ENCODE results near the gene FAM83B.
"Not testable (repeated sequence)": the region's sequence is repeated elsewhere in the genome, so short reads cannot be mapped to it uniquely, and the experiment has no call there.

The FAM83B gene

GRCh38 chr6:54810147-54810546 lies 36.4 kb upstream of the FAM83B start:
- no peak overlapping the region for H3K4me3 ChIP-seq (ENCODE audit: low read depth, low read length)
- TF ChIP-seq, protein P1, sequence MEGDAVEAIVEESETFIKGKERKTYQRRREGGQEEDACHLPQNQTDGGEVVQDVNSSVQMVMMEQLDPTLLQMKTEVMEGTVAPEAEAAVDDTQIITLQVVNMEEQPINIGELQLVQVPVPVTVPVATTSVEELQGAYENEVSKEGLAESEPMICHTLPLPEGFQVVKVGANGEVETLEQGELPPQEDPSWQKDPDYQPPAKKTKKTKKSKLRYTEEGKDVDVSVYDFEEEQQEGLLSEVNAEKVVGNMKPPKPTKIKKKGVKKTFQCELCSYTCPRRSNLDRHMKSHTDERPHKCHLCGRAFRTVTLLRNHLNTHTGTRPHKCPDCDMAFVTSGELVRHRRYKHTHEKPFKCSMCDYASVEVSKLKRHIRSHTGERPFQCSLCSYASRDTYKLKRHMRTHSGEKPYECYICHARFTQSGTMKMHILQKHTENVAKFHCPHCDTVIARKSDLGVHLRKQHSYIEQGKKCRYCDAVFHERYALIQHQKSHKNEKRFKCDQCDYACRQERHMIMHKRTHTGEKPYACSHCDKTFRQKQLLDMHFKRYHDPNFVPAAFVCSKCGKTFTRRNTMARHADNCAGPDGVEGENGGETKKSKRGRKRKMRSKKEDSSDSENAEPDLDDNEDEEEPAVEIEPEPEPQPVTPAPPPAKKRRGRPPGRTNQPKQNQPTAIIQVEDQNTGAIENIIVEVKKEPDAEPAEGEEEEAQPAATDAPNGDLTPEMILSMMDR (IDR thresholded peaks at IDR 0.05; ENCODE audit: low read depth, low read length): no peak
- DNase-seq (ENCODE audit: low read depth, low spot score): no peak
- in situ Hi-C loops (cut with HindIII; ENCODE audit: low sequenced_read_pairs): no loop called here

GRCh38 chr6:54813892-54814291 lies 32.7 kb upstream of the FAM83B start:
- H3K4me3 ChIP-seq (ENCODE audit: low read depth, low read length): no peak overlapping the region
- in situ Hi-C loops (cut with HindIII; ENCODE audit: low sequenced_read_pairs): no loop called here
- TF ChIP-seq, protein P1 (IDR thresholded peaks at IDR 0.05; ENCODE audit: low read depth, low read length): no peak
- no peak for DNase-seq (ENCODE audit: low read depth, low spot score)

GRCh38 chr6:54817236-54817635 lies 29.3 kb upstream of the FAM83B start:
- in situ Hi-C loops (cut with HindIII; ENCODE audit: low sequenced_read_pairs): no loop called here
- no peak overlapping the region for H3K4me3 ChIP-seq (ENCODE audit: low read depth, low read length)
- TF ChIP-seq, protein P1 (IDR thresholded peaks at IDR 0.05; ENCODE audit: low read depth, low read length): no peak
- no peak for DNase-seq (ENCODE audit: low read depth, low spot score)

- DNase-seq (ENCODE audit: low read depth, low spot score): no peak
- in situ Hi-C loops (cut with HindIII; ENCODE audit: low sequenced_read_pairs): no loop called here
- no peak overlapping the region for H3K4me3 ChIP-seq (ENCODE audit: low read depth, low read length)
- TF ChIP-seq, protein P1 (IDR thresholded peaks at IDR 0.05; ENCODE audit: low read depth, low read length): no peak
Observed at GRCh38 chr6:54817834-54818233, 28.7 kb upstream of the FAM83B start.

- in situ Hi-C loops (cut with HindIII; ENCODE audit: low sequenced_read_pairs); H3K4me3 ChIP-seq (ENCODE audit: low read depth, low read length); DNase-seq (ENCODE audit: low read depth, low spot score): not testable (repeated sequence)
Observed at GRCh38 chr6:54824225-54824624, 22.3 kb upstream of the FAM83B start.

DNA sequence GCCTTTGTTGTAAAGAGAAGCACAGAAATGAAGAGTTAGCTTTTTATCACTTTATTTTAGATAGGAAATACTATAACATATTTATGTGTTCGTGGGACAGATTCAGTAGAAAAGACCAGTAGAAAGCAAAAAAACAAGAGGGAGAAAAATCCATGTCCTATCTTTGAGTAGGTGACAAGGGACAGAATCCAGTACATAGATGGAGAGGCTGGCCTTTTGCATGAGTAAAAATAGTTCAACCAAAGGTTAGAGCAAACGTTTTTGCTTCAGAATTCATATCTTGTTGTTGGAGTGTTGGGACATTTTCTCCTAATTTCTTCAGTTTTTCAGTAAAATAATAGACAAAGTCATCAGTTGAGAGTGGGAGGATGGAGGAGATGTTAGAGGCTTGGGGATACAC lies 19.6 kb upstream of the FAM83B start:
- H3K4me3 ChIP-seq (ENCODE audit: low read depth, low read length): no peak overlapping the region
- TF ChIP-seq, protein P1 (IDR thresholded peaks at IDR 0.05; ENCODE audit: low read depth, low read length): no peak
- in situ Hi-C loops (cut with HindIII; ENCODE audit: low sequenced_read_pairs): no loop called here
- DNase-seq (ENCODE audit: low read depth, low spot score): no peak

- in situ Hi-C loops (cut with HindIII; ENCODE audit: low sequenced_read_pairs): no loop called here
- TF ChIP-seq, protein P1 (IDR thresholded peaks at IDR 0.05; ENCODE audit: low read depth, low read length): no peak
- no peak overlapping the region for H3K4me3 ChIP-seq (ENCODE audit: low read depth, low read length)
- no peak for DNase-seq (ENCODE audit: low read depth, low spot score)
Observed at GRCh38 chr6:54830216-54830615, 16.4 kb upstream of the FAM83B start.
